GM19395 (cell line): ENCODE measurements around the gene FTCD.
"Not testable (repeated sequence)": the region's sequence is repeated elsewhere in the genome, so short reads cannot be mapped to it uniquely, and the experiment has no call there.

ENCODE experiments used
- ATAC-seq: cut with Tn5 transposase; IDR thresholded peaks from one replicate; pipeline ENCODE4 v1.9.1; 2021; ENCODE audit warnings: mild to moderate bottlenecking, moderate library complexity; ENCODE audit not compliant: unreplicated experiment

Gene FTCD

GRCh38 chr21:46140352-46141003 is 14.9 kb downstream of the FTCD start:
- ATAC-seq, result not testable (repeated sequence)

GRCh38 chr21:46139686-46140085 is 15.7 kb downstream of the FTCD start:
- ATAC-seq, result no peak

GRCh38 chr21:46138383-46138970 is 16.9 kb downstream of the FTCD start:
- no peak for ATAC-seq

- no peak for ATAC-seq
Measured at GRCh38 chr21:46137908-46138307, 17.5 kb downstream of the FTCD start.

- ATAC-seq, result no peak
Measured at GRCh38 chr21:46136739-46137349, 18.5 kb downstream of the FTCD start.

GRCh38 chr21:46135782-46136395 is 19.5 kb downstream of the FTCD start:
- no peak for ATAC-seq

GRCh38 chr21:46131838-46132651 is 23.3 kb downstream of the FTCD start:
- ATAC-seq, result no peak

- ATAC-seq, result no peak
Measured at GRCh38 chr21:46131588-46131837, 23.9 kb downstream of the FTCD start.

GRCh38 chr21:46130831-46131587 is 24.4 kb downstream of the FTCD start:
- ATAC-seq, result no peak

- ATAC-seq, result no peak
Measured at GRCh38 chr21:46129846-46130651, 25.3 kb downstream of the FTCD start.

- no peak for ATAC-seq
Measured at GRCh38 chr21:46128933-46129571, 26.3 kb downstream of the FTCD start.

- no peak for ATAC-seq
Measured at GRCh38 chr21:46128106-46128932, 27.1 kb downstream of the FTCD start.

GRCh38 chr21:46127239-46128105 is 27.9 kb downstream of the FTCD start:
- ATAC-seq, result no peak

- no peak for ATAC-seq
Measured at GRCh38 chr21:46126309-46127238, 28.8 kb downstream of the FTCD start.

GRCh38 chr21:46125846-46126301 is 29.5 kb downstream of the FTCD start:
- ATAC-seq, result no peak
